WTC11 (cell line): Measurements from ENCODE around the gene PCDHB12.
"Not testable (repeated sequence)": the region's sequence is repeated elsewhere in the genome, so short reads cannot be mapped to it uniquely, and the experiment has no call there.

Source experiments
- AR ChIP-seq: fragments of 250-450 bp; sonication (Bioruptor Pico); IDR thresholded peaks from 2 replicates; pipeline ENCODE4 v1.9.0; 2021; ENCODE audit warnings: mild to moderate bottlenecking
- CTCF ChIP-seq: fragments of 200-600 bp; IDR thresholded peaks from 2 replicates; pipeline ENCODE4 v1.8.0; 2022; ENCODE audit warnings: antibody characterized with exemption
- NR2C2 ChIP-seq: sonication (generic); formaldehyde crosslinking; IDR thresholded peaks from 2 replicates; pipeline ENCODE4 v1.8.0; 2022; ENCODE audit warnings: mild to moderate bottlenecking, missing genetic modification reagents
- SP1 ChIP-seq: sonication (generic); formaldehyde crosslinking; conservative IDR thresholded peaks from 2 replicates; pipeline ENCODE4 v1.8.1; 2022; ENCODE audit warnings: missing genetic modification reagents
- TEAD1 ChIP-seq: sonication (generic); formaldehyde crosslinking; IDR thresholded peaks from 2 replicates; pipeline ENCODE4 v1.8.0; 2022; ENCODE audit warnings: mild to moderate bottlenecking, missing genetic modification reagents
- USF2 ChIP-seq: sonication (generic); formaldehyde crosslinking; IDR thresholded peaks from 2 replicates; pipeline ENCODE4 v1.8.1; 2023; ENCODE audit warnings: mild to moderate bottlenecking, missing genetic modification reagents, moderate library complexity
- ZBTB21 ChIP-seq: sonication (generic); formaldehyde crosslinking; IDR thresholded peaks from 2 replicates; pipeline ENCODE4 v1.8.1; 2023; ENCODE audit warnings: mild to moderate bottlenecking, missing genetic modification reagents, borderline replicate concordance

DNA sequence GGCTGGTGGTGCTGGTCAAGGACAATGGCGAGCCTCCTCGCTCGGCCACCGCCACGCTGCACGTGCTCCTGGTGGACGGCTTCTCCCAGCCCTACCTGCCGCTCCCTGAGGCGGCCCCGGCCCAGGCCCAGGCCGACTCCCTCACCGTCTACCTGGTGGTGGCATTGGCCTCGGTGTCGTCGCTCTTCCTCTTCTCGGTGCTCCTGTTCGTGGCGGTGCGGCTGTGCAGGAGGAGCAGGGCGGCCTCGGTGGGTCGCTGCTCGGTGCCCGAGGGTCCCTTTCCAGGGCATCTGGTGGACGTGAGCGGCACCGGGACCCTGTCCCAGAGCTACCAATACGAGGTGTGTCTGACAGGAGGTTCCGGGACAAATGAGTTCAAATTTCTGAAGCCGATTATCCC, 16.9 kb downstream of the PCDHB12 start:
- not testable (repeated sequence) for TF ChIP-seq USF2 (CRISPR knock-in tag); AR (CRISPR knock-in tag); CTCF; ZBTB21; NR2C2 (CRISPR knock-in tag); TEAD1 (CRISPR knock-in tag); SP1 (CRISPR knock-in tag)
